GM19043 (cell line): ENCODE data around the gene CD101.

Experiments used
- ATAC-seq: cut with Tn5 transposase; IDR thresholded peaks from one replicate; pipeline ENCODE4 v1.9.1; 2021; ENCODE audit warnings: low read depth; ENCODE audit not compliant: unreplicated experiment

CD101 gene

GRCh38 chr1:116983678-116984077 is 17.9 kb upstream of the CD101 start:
- ATAC-seq = no peak

DNA sequence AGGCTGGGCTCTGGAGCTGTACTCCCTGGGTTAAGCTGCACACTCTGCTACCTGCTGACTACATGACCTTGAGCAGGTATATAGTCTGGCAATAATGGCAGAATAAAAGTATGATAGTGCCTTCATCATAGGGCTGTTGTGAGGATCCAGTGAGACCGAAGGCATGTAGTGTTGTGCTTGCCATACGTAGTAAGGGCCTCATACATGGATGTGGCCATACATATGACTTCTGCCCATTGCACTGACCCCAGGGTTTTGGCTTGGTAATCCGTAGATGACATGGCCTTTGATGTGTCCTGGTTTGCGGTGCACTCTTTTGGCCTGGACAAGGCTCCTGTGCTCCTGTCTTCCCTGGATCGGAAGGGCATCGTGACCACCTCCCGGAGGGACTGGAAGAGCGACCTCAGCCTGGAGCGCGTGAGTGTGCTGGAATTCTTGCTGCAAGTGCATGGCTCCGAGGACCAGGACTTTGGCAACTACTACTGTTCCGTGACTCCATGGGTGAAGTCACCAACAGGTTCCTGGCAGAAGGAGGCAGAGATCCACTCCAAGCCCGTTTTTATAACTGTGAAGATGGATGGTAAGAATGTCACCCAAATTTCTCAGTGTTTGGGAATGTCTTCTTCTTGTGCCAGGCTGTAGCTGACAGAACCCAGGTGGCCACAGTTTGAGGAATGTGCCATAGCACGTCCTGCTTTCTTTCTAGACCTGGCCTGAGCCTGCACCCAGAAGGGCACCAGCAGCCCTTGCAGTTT is 17.0 kb upstream of the CD101 start:
- no peak for ATAC-seq

GRCh38 chr1:116986421-116987255 is 14.9 kb upstream of the CD101 start:
- no peak for ATAC-seq

GRCh38 chr1:116987256-116987555 is 14.4 kb upstream of the CD101 start:
- ATAC-seq = no peak

- no peak for ATAC-seq
Observed at GRCh38 chr1:116988248-116988647, 13.3 kb upstream of the CD101 start.

DNA sequence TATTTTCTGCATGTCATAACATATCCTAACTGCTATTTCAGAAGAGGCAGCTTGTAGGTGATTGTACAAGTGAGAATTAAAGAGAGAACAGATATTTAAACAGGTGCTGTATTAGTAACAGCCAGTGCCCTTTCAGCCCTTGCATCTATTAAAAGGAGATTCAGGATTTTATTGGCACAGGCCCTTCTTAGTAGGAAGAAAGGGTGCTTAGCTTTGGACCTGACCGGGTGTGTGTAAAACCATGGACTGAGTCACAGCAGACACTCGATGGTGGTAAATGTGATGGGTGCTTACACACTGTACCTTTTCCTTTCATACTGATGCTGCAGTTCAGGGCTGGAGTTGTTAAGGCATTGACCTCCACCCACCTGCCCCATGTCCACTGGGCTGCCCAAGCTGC is 12.7 kb upstream of the CD101 start:
- no peak for ATAC-seq

- no peak for ATAC-seq
Observed at GRCh38 chr1:116989835-116990234, 11.7 kb upstream of the CD101 start.

GRCh38 chr1:116990612-116991151 is 10.9 kb upstream of the CD101 start:
- no peak for ATAC-seq

DNA sequence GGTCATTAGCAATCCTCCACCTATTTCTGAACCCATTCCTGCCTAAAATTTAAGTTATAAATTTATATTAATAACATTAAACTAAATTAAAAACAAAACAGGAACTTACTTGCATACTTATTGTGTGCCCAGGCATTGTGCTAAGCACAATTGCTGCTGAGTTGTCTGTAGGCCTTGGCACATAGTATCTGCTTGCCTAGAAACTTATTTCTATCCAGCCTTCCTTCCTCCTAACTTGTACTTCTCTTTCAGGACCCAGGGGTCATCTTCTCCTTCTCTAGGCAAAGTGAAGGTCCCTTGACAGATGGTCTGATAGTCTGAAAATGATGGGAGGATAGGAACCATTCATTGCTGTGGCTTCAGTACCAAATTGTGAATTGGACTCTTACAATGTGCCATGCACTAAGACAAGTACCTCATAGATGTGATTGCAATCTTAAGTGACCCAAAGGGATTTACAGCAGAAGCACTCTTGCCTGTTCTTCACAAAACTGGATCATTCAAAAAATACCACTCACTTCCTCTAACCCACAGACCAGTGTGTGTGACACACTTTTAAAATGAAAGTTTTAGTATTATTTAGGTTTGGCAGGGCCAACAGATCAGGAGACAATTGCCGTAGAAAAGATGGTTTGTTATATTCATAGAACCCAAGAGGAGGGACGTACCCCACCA is 10.3 kb upstream of the CD101 start:
- ATAC-seq = no peak

DNA sequence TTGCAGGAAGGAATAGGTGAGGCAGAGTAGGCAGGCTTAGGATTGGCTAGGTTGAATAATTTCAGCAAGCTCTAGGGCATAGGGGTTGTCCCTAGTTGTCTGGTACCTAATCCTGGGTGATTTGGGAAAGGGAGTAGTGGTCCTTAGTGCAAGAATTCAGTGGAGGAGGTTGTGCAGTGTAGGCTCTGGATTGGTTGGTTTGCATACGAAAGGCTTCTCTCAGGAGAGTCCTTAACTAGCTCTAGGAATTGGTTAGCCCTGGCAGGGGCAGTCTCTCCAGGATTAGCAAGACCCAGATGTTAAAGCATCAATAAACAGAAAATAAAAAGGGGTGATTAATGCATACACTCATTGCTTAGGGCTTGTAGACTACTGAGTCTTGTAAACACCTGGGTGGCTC is 9.6 kb upstream of the CD101 start:
- no peak for ATAC-seq

GRCh38 chr1:116993286-116993685 is 8.3 kb upstream of the CD101 start:
- no peak for ATAC-seq

- no peak for ATAC-seq
Observed at GRCh38 chr1:116994411-116994810, 7.1 kb upstream of the CD101 start.

DNA sequence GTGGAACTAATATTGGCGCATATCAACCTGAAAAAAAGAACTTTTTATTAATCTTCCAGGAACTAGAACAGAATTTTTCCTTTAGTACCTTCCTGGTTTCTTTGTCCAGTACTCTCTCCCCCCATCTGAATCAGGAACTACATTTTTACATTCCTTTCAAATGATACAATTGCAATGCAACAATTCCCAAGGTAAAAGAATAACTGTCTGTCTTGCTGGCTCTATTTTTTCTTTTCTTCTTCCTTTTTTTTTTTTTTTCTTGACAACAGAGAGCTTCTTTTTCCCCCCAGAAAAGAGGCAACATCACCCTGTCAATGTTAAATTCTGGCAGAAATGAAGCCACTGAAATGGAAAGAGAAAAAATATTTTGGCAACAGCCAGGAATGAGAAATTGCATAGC is 4.5 kb upstream of the CD101 start:
- no peak for ATAC-seq

DNA sequence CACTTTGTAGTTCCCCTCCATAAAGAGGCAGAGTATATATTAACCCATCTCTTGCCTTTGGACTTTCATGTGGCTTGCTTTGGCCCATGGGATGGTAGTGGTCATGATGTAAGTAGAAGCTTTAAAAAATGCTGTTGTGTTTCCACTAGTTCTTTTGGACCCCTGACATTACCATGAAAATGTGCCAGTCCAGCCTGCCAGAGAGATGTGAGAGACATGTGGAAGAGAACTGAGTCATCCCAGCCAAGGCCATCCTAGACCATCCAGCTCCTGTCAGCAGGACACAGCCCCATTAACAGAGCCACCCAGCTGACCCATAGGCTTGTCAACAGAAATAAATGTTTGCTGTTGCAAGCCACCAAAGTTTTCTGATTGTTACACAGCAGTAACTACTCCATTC is 3.9 kb upstream of the CD101 start:
- no peak for ATAC-seq

- ATAC-seq = no peak
Observed at GRCh38 chr1:116999596-116999995, 2.0 kb upstream of the CD101 start.

- no peak for ATAC-seq
Observed at GRCh38 chr1:117000142-117000541, 1.4 kb upstream of the CD101 start.

DNA sequence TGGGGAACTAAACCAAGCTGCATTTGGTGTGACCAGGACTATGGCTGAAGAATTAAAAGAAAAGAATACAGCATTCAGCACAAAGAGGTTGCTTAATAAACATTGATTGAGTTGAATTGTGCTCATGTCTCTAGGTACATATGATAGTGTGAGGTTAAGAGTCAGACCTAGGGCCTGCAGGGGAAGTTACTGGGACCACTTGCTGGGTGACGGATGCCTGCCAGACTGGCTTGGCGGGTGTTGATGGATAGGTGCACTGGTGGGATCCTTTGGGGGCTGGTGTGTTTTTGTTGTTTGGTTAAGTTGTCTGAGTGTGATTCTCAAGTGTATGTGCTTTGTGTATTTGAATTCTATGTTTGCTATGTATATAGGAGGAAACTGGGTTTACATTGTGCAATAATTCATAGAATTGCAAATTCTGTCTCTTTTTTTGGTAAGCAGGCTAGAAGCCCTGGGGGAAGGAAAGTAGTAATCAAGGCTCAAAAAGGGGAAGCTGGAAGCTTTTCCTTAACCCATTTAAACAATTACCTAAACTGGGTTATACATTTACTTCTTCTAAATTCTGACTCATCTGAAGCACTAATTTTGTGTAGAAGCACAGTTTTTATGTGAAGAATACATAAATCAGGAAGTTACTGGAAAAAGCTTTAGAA is 1.8 kb downstream of the CD101 start:
- no peak for ATAC-seq

DNA sequence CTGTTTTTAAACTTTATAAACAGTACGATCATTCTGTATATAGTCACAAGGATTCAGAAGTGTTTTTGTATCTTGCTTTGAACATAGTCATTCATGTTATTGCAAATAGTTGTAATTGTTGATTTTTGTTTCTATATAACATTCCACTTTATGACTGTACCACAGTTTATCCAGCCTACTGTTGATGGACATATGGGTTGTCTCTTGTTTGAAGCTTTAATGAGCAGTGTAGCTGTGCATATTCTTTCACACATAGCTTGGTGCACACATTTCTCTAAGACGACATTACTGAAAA is 6.1 kb downstream of the CD101 start:
- no peak for ATAC-seq

GRCh38 chr1:117008656-117009055 is 7.1 kb downstream of the CD101 start:
- no peak for ATAC-seq

GRCh38 chr1:117009132-117009531 is 7.6 kb downstream of the CD101 start:
- ATAC-seq = no peak

DNA sequence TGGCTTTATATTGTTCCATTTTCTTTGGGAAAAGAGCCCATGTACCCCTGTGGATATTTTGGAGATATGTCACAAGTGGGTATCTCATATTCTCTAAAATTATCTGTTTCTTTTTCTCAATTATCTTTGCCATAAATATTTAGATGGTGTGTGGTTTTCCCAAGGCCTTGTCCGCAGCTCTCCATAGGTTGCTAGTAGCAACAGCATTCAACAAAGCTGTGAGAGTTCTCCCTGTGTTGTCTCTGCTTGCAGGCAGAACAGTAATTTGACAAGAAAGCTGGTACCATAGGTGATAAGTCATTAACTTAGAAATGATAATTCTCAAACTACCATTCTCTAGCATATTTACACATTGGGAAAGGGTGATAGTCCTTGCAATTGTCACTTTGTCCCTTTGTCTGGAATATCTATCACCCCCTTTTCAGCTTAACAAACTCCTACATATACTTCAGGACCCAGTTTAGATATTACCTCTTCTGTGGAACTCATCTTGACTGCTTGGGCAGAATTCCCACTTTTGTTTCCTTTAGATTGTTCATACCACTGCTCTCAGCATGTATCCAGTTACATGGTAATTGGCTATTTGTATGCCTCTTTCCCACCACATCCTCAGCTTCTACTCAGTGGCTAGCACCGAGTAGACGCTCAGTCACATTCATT is 8.9 kb downstream of the CD101 start:
- no peak for ATAC-seq
